ENCODE results near the gene ANGPT4.

The ANGPT4 gene

GRCh38 chr20:939606-940005, 23.5 kb upstream of the ANGPT4 start:
- no peak for DNase-seq

- DNase-seq = no peak
These were observed 18.2 kb upstream of the ANGPT4 start for GRCh38 chr20:934186-934840.

GRCh38 chr20:933029-933428, 16.9 kb upstream of the ANGPT4 start:
- no peak for DNase-seq

- no peak for DNase-seq
These were observed 15.3 kb upstream of the ANGPT4 start for GRCh38 chr20:931401-931800.

GRCh38 chr20:926670-927069, 10.5 kb upstream of the ANGPT4 start:
- no peak for DNase-seq

GRCh38 chr20:925516-925915, 9.4 kb upstream of the ANGPT4 start:
- no peak for DNase-seq

- no peak for DNase-seq
These were observed 8.5 kb upstream of the ANGPT4 start for GRCh38 chr20:924639-925038.

- DNase-seq = no peak
These were observed 6.6 kb upstream of the ANGPT4 start for GRCh38 chr20:922781-923180.

- DNase-seq = no peak
These were observed 4.9 kb upstream of the ANGPT4 start for GRCh38 chr20:921068-921467.

- no peak for DNase-seq
These were observed 4.2 kb upstream of the ANGPT4 start for GRCh38 chr20:920311-920710.

GRCh38 chr20:919491-919916, 3.4 kb upstream of the ANGPT4 start:
- no peak for DNase-seq

GRCh38 chr20:917416-917815, 1.3 kb upstream of the ANGPT4 start:
- no peak for DNase-seq

GRCh38 chr20:916825-917224, 691 bp upstream of the ANGPT4 start:
- no peak for DNase-seq

GRCh38 chr20:914727-915498, 1.2 kb downstream of the ANGPT4 start:
- no peak for DNase-seq

GRCh38 chr20:913306-913849, 2.8 kb downstream of the ANGPT4 start:
- no peak for DNase-seq

- DNase-seq = no peak
These were observed 4.1 kb downstream of the ANGPT4 start for GRCh38 chr20:911882-912600.

- DNase-seq = no peak
These were observed 5.0 kb downstream of the ANGPT4 start for GRCh38 chr20:910870-911770.

- DNase-seq = no peak
These were observed 5.8 kb downstream of the ANGPT4 start for GRCh38 chr20:910132-910869.

GRCh38 chr20:909641-910040, 6.5 kb downstream of the ANGPT4 start:
- no peak for DNase-seq

GRCh38 chr20:906703-907270, 9.3 kb downstream of the ANGPT4 start:
- DNase-seq = no peak

GRCh38 chr20:906001-906520, 10.1 kb downstream of the ANGPT4 start:
- DNase-seq = no peak
